Stimulated activated CD4-positive, alpha-beta T cell treated with anti-CD3 and anti-CD28 coated beads, Interleukin-4, amount 100 ng/mL, for 48 hours (primary cell): Measurements from ENCODE around the gene PTTG2.

Source experiments
- DNase-seq, 2 donors: peaks; one replicate each; pipeline ENCODE4 v3.0.0-alpha.2; 2020; ENCODE audit warnings: low read depth in 2 of 2

PTTG2 gene

GRCh38 chr4:38008571-38009021 lies 48.4 kb downstream of the PTTG2 start:
- no peak for DNase-seq

- DNase-seq, result no peak
Measured at GRCh38 chr4:38009421-38009820, 49.2 kb downstream of the PTTG2 start.

- DNase-seq, result no peak
Measured at GRCh38 chr4:38009949-38010348, 49.8 kb downstream of the PTTG2 start.
